AG09319 (cell line): ENCODE measurements around the gene REXO4.
"Not testable (repeated sequence)": the region's sequence is repeated elsewhere in the genome, so short reads cannot be mapped to it uniquely, and the experiment has no call there.

ENCODE experiments used
- DNase-seq: peaks from one replicate; pipeline ENCODE4 v3.0.0-alpha.2; 2010; ENCODE audit warnings: low read depth; ENCODE audit errors: extremely low read depth
- CTCF ChIP-seq: IDR thresholded peaks from 2 replicates; pipeline ENCODE4 v1.5.1; 2011; ENCODE audit warnings: low read depth, mild to moderate bottlenecking, inconsistent platforms, low read length, moderate library complexity

The REXO4 gene

GRCh38 chr9:133456409-133456808 is 38.6 kb upstream of the REXO4 start:
- no peak; the same call in 1 of the 2 replicates for TF ChIP-seq CTCF
- DNase-seq = no peak

GRCh38 chr9:133455936-133456335 is 38.1 kb upstream of the REXO4 start:
- TF ChIP-seq CTCF = no peak
- DNase-seq = no peak

- TF ChIP-seq CTCF = no peak
- no peak for DNase-seq
Observed at GRCh38 chr9:133454943-133455673, 37.3 kb upstream of the REXO4 start.

- no peak for DNase-seq
- TF ChIP-seq CTCF = no peak
Observed at GRCh38 chr9:133454325-133454724, 36.5 kb upstream of the REXO4 start.

- DNase-seq = no peak
- no peak for TF ChIP-seq CTCF
Observed at GRCh38 chr9:133453651-133454050, 35.8 kb upstream of the REXO4 start.

GRCh38 chr9:133452562-133452961 is 34.8 kb upstream of the REXO4 start:
- no peak for DNase-seq
- no peak for TF ChIP-seq CTCF

GRCh38 chr9:133451865-133452264 is 34.1 kb upstream of the REXO4 start:
- DNase-seq = not testable (repeated sequence)

GRCh38 chr9:133449760-133450159 is 31.9 kb upstream of the REXO4 start:
- no peak for DNase-seq
- TF ChIP-seq CTCF = no peak
